SW 1271 (cell line): ENCODE data around the gene ANKRD1.
"Not testable (repeated sequence)": the region's sequence is repeated elsewhere in the genome, so short reads cannot be mapped to it uniquely, and the experiment has no call there.

Experiments
- DNase-seq, 2 experiments: peaks; one replicate each; lab custom pipeline; 2025; lab: John Stamatoyannopoulos, UW

Gene ANKRD1

GRCh38 chr10:90912174-90912573 lies 8.7 kb downstream of the ANKRD1 start:
- peak in 1 of 2 experiments; percentile 41 for DNase-seq

- DNase-seq = peak; percentile 44 to 79
Measured at GRCh38 chr10:90911133-90912051, 9.5 kb downstream of the ANKRD1 start.

DNA sequence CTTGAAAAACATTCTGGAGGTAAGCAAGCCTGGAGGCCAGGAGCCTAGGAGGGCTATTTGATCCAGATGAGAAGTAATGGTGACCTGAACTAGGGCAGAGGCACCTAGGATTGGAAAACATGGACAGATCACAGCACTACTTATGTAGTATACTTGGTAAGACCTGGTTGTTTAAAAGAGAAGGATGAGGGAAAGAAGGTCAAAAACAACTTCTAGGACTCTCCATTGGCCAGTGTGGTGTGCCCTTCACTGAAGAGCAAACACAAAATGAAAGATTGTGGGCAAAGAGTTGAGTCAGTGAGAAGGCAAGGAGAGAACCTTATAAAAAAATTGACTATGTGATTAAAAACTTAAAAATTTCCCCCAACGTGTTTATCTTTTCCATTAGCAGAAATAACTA lies 14.3 kb downstream of the ANKRD1 start:
- DNase-seq = no peak

GRCh38 chr10:90905925-90906324 lies 15.0 kb downstream of the ANKRD1 start:
- no peak for DNase-seq

GRCh38 chr10:90896916-90897315 lies 24.0 kb downstream of the ANKRD1 start:
- DNase-seq = not testable (repeated sequence)

DNA sequence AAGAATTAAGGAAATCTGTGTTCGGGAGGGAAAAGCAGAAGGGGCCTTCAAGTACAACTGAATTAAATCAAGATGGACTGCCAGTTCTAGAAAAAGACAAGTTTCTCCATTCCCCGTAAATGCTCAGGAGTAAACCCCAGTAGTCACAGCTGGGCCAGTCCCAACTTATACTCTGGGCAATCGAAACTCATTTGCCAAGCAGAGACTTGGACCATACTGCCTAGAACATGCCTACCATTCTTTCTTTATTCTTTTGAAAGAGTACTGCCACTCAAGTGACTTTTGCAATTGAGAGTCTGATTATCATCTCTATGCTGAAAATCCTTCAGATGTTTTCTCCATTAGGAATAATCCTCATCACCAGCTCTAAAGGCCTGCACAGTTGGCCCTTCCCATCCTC lies 27.7 kb downstream of the ANKRD1 start:
- DNase-seq = no peak

- no peak for DNase-seq
Measured at GRCh38 chr10:90890347-90890746, 30.5 kb downstream of the ANKRD1 start.

DNA sequence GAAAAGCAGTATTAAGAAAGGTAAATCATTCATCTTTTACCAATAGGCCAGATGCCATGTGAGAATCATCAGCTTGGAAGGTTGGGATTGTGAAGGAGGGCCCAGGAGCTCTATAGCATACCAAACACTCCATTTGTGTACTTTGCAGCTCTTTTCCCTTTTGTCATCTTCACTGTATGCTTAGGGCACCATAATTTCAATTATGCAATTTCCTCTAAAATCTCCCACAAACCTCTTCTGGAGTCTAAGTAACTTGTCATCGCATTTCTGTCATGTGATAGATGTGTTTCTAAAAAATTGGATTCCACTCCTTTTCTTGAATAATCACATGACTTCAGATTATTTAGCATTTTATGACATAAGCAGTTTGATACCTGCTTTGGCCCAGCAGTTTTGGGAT lies 31.3 kb downstream of the ANKRD1 start:
- DNase-seq = no peak

DNA sequence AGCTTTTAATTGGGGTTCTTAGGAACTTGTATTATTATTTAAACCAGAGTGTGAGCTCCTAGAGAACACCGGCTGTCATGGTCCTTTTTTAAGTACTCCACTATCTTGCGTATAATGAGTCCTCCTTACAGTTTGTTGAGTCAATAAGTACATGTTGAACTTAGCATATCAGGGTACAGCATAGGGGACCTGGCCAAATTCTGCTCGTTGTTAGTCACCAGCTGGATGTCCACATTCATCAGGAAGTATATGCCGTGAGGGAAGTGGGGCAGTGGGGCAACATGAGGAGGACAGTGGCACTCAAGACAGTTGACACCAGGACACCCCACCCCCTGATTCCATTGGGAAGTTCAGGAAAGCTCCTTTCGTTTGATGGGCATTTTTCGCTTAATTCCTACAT lies 32.5 kb downstream of the ANKRD1 start:
- no peak for DNase-seq

GRCh38 chr10:90887555-90887954 lies 33.3 kb downstream of the ANKRD1 start:
- DNase-seq = no peak

GRCh38 chr10:90885176-90885575 lies 35.7 kb downstream of the ANKRD1 start:
- no peak for DNase-seq

DNA sequence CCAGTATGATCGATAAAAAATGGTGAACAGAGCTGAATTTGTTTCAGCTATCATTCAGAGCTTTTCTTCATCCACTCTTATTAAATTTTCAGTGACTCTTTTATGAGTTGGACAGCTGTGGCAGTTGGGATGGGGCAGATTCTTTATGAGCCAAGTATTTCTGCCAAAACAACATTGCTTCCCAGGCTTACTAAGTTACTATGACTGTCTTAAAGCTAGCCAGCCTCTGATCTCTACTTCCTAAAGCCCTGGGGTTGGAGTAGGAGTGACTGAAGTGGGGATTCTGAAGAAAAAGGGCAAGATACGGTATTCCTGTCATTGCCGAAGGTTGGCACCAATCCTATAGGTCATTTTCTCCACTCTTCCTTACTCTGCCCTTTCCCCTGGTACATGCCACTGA lies 36.5 kb downstream of the ANKRD1 start:
- DNase-seq = no peak

DNA sequence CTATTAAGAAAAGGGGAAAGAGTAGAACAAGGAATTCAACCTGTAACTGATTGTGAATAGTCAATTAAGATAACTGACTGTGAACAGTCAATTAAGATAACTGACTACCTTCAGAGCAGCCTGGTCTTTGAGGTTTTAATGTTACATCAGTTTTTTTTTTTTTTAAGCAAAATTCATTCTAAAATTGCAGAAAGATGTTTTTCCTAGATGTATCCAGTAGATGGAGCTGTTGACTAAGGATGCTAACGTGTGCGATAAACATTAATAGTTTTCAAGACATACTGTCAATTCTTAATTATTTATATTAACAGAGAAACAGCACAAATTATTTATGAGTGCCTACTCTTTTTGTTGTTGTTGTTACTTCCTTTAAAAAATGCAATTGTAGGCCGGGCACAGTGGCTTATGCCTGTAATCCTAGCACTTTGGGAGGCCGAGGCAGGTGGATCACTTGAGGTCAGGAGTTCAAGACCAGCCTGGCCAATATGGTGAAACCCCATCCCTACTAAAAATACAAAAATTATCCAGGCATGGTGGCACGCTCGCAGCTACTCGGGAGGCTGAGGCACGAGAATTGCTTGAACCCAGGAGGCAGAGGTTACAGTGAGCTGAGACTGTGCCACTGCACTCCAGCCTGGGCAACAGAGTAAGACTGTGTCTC lies 40.7 kb downstream of the ANKRD1 start:
- DNase-seq = peak in 1 of 2 experiments; percentile 44

GRCh38 chr10:90879062-90879461 lies 41.8 kb downstream of the ANKRD1 start:
- DNase-seq = no peak

GRCh38 chr10:90872648-90873020 lies 48.3 kb downstream of the ANKRD1 start:
- no peak for DNase-seq

DNA sequence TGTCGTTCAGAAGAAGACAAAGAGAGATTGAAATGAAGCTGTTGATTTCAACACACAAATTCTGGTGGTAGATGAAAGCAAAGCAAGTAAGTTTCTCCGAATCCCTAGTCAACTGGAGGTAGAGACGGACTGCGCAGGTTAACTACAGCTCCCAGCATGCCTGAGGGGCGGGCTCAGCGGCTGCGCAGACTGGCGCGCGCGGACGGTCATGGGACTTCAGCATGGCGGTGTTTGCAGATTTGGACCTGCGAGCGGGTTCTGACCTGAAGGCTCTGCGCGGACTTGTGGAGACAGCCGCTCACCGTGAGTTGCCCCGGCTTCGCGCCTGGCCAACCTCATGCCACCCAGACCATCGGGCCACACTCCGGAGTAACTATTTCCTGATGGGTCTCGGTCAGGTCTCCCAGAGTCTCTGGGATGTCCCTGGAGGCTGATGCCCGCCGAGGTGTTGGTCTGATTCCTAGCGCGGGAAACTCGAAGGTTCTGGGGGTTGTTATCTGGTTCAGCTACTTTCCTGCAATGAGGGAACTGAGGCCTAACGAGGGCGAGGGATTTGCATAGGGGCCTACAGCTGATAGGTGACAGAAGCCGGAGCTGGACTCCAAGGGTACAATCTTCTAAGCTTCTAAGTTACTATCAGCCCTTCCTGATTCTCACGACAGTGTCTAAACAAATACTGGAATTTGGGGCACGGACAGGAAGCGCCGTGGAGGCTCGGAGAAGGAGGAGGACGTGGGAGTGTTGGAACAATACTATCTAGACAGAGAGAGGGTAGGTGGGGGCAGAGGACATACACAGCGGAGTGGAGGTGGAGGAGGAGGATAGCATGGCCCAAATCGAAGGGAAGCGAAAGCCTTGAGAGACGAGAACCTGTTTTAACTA lies 48.9 kb downstream of the ANKRD1 start, which contains the start of gene RPP30:
TSS of gene RPP30 (plus strand) at position 209 of the 882 bp plus-strand sequence. CDS start at position 222, 13 bp downstream.
- peak in 1 of 2 experiments; percentile 63 for DNase-seq

DNA sequence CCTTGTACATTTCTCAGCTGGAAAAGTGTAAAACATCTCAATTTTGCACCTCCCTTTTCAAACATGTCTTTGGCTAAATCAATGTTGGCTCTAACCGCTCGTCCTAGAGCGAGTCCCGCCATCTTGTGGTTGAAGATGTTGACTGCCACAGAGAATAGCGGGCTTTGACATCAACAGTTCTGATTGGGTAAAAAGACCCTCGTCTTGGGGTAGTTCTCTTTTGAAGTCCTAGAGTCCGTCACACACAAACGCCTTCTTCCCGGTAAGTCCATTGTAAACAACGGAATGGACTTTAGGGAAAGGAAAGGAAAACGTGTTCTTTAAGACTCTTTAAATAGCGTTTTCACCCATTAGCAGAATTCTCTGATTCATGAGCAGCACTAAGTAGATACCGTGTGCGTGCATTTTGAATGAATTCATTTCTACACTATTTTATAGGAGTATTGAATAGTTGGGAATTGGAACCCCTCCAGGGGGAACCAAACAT lies 49.6 kb downstream of the ANKRD1 start:
- no peak for DNase-seq

GRCh38 chr10:90866050-90866598 lies 54.8 kb downstream of the ANKRD1 start:
- DNase-seq = no peak

- DNase-seq = peak in 1 of 2 experiments; percentile 31
Measured at GRCh38 chr10:90865401-90865800, 55.5 kb downstream of the ANKRD1 start.

GRCh38 chr10:90862908-90863514 lies 57.9 kb downstream of the ANKRD1 start:
- DNase-seq = peak in 1 of 2 experiments; percentile 49
